HCT116 (cell line): ENCODE results near the gene KCMF1.

Experiments
- CBX3 ChIP-seq: IDR thresholded peaks from 2 replicates; pipeline ENCODE4 v1.6.1; 2012; ENCODE audit warnings: low read depth
- EZH2 ChIP-seq: fragments of 200-600 bp; sonication (generic); IDR thresholded peaks from 2 replicates; pipeline ENCODE4 v1.6.1; 2017; ENCODE audit warnings: antibody characterized with exemption, mixed run types
- POLR2A ChIP-seq: IDR thresholded peaks from 2 replicates; pipeline ENCODE4 v1.7.0; 2011; ENCODE audit warnings: borderline replicate concordance; ENCODE audit not compliant: insufficient read depth, insufficient read length; ENCODE audit errors: extremely low read depth
- ZNF274 ChIP-seq: fragments of 200-500 bp; sonication (Bioruptor generic); IDR thresholded peaks from 2 replicates; pipeline ENCODE4 v1.6.1; 2014; ENCODE audit warnings: mild to moderate bottlenecking, low read depth, low read length, inconsistent platforms
- TF ChIP-seq, protein P1 (sequence below): IDR thresholded peaks from 2 replicates; pipeline ENCODE4 v1.6.1; 2012; ENCODE audit warnings: low read depth
- TF ChIP-seq, protein P2 (sequence below), 3 experiments: fragments of 200-600 bp in 1 of 3; sonication (generic) in 1 of 3; IDR thresholded peaks in 2 of 3; conservative IDR thresholded peaks in 1 of 3; 2 replicates each; pipeline ENCODE4 v1.5.1; 2012 to 2017; ENCODE audit warnings: low read depth in 2 of 3, low read length in 2 of 3, antibody characterized with exemption in 1 of 3, borderline replicate concordance in 1 of 3, control low read depth in 1 of 3, mild to moderate bottlenecking in 1 of 3, mixed read lengths in 1 of 3, mixed run types in 1 of 3, moderate library complexity in 1 of 3; ENCODE audit not compliant: insufficient read depth in 1 of 3
- TF ChIP-seq, protein P3 (sequence below): IDR thresholded peaks from 2 replicates; pipeline ENCODE4 v1.6.1; 2012

GRCh38 chr2:85106489-85107180 is 135.7 kb downstream of the KCMF1 start:
- TF ChIP-seq, protein P1, sequence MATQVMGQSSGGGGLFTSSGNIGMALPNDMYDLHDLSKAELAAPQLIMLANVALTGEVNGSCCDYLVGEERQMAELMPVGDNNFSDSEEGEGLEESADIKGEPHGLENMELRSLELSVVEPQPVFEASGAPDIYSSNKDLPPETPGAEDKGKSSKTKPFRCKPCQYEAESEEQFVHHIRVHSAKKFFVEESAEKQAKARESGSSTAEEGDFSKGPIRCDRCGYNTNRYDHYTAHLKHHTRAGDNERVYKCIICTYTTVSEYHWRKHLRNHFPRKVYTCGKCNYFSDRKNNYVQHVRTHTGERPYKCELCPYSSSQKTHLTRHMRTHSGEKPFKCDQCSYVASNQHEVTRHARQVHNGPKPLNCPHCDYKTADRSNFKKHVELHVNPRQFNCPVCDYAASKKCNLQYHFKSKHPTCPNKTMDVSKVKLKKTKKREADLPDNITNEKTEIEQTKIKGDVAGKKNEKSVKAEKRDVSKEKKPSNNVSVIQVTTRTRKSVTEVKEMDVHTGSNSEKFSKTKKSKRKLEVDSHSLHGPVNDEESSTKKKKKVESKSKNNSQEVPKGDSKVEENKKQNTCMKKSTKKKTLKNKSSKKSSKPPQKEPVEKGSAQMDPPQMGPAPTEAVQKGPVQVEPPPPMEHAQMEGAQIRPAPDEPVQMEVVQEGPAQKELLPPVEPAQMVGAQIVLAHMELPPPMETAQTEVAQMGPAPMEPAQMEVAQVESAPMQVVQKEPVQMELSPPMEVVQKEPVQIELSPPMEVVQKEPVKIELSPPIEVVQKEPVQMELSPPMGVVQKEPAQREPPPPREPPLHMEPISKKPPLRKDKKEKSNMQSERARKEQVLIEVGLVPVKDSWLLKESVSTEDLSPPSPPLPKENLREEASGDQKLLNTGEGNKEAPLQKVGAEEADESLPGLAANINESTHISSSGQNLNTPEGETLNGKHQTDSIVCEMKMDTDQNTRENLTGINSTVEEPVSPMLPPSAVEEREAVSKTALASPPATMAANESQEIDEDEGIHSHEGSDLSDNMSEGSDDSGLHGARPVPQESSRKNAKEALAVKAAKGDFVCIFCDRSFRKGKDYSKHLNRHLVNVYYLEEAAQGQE, result no peak
- TF ChIP-seq POLR2A (no peak), CBX3 (no peak), ZNF274 (no peak), EZH2 (no peak)
- TF ChIP-seq, protein P2, sequence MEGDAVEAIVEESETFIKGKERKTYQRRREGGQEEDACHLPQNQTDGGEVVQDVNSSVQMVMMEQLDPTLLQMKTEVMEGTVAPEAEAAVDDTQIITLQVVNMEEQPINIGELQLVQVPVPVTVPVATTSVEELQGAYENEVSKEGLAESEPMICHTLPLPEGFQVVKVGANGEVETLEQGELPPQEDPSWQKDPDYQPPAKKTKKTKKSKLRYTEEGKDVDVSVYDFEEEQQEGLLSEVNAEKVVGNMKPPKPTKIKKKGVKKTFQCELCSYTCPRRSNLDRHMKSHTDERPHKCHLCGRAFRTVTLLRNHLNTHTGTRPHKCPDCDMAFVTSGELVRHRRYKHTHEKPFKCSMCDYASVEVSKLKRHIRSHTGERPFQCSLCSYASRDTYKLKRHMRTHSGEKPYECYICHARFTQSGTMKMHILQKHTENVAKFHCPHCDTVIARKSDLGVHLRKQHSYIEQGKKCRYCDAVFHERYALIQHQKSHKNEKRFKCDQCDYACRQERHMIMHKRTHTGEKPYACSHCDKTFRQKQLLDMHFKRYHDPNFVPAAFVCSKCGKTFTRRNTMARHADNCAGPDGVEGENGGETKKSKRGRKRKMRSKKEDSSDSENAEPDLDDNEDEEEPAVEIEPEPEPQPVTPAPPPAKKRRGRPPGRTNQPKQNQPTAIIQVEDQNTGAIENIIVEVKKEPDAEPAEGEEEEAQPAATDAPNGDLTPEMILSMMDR (IDR thresholded peaks at IDR 0.05 in 2 of 3, conservative IDR thresholded peaks at IDR 0.05 in 1 of 3; ENCODE audit: borderline replicate concordance in 1 of 3, insufficient read depth in 1 of 3, low read depth in 2 of 3, low read length in 2 of 3), result no peak
- TF ChIP-seq, protein P3, sequence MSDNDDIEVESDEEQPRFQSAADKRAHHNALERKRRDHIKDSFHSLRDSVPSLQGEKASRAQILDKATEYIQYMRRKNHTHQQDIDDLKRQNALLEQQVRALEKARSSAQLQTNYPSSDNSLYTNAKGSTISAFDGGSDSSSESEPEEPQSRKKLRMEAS, result no peak
